Astrocyte of the cerebellum (primary cell): Measurements from ENCODE around the gene BAD.
"Not testable (repeated sequence)": the region's sequence is repeated elsewhere in the genome, so short reads cannot be mapped to it uniquely, and the experiment has no call there.

Experiments used
- DNase-seq: peaks from one replicate; pipeline ENCODE4 v3.0.0-alpha.2; 2011; ENCODE audit warnings: low read depth
- H3K4me3 ChIP-seq: 2 replicates; pipeline ENCODE4 v1.5.1; 2011; ENCODE audit warnings: mild to moderate bottlenecking, low read depth, low read length, moderate library complexity
- in situ Hi-C: cut with HindIII; loops from 2 replicates; pipeline ENCODE4 v1.10.0; 2017; ENCODE audit warnings: low sequenced_read_pairs
- TF ChIP-seq, protein P1 (sequence below): IDR thresholded peaks from 2 replicates; pipeline ENCODE4 v1.5.1; 2012; ENCODE audit warnings: low read length, low read depth, moderate library complexity, mild to moderate bottlenecking; ENCODE audit errors: missing control alignments

BAD gene

DNA sequence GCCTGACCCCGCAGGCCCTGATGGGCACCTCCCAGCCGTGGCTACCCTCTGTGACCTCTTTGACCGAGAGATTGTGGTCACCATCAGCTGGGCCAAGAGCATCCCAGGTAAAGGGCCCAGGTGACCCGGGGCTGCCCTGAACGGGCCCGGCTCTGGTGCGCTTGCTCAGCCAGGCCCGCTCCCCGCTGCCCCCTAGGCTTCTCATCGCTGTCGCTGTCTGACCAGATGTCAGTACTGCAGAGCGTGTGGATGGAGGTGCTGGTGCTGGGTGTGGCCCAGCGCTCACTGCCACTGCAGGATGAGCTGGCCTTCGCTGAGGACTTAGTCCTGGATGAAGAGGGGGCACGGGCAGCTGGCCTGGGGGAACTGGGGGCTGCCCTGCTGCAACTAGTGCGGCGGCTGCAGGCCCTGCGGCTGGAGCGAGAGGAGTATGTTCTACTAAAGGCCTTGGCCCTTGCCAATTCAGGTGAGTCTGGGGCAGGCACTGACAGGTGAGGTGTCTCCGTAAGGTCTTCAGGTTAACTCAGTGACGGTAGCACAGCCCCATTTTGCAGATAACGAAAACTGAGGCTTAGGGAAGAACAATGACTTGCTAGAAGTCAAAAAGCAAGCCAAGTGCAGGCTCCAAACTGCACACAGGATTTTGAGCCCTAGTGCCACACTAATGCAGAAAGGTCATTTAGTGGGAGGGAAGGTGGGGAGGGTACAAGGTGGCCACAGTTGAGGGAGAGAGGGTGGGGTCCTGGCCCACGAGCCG is 30.5 kb upstream of the BAD start:
- H3K4me3 ChIP-seq, result no peak overlapping the region
- in situ Hi-C loops, result no loop called here

DNA sequence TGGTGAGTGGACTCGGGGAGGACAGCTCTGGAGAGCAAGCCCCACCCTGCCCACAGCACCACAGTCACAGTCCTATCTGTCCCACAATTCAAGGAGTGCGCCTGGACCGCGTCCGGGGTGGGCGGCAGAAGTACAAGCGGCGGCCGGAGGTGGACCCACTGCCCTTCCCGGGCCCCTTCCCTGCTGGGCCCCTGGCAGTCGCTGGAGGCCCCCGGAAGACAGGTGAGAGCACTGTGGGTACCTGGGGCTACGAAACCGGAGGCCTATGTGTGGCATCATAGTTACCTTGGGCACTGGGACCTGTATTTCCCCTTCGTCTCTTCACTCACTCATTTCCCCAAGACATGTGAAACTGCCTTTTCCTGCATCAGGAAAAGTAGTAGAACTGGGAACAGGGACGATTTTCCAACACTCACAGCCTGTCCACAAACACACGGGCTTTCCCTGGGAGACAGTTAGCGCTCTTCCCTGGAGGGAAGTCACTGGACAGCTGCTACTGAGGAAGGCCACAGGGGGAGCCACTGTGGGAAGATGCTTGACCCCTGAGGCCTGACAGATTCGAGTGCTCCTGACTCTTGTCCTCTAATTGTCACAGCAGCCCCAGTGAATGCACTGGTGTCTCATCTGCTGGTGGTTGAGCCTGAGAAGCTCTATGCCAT is 29.8 kb upstream of the BAD start:
- in situ Hi-C loops, result no loop called here
- H3K4me3 ChIP-seq, result no peak overlapping the region
- TF ChIP-seq, protein P1, sequence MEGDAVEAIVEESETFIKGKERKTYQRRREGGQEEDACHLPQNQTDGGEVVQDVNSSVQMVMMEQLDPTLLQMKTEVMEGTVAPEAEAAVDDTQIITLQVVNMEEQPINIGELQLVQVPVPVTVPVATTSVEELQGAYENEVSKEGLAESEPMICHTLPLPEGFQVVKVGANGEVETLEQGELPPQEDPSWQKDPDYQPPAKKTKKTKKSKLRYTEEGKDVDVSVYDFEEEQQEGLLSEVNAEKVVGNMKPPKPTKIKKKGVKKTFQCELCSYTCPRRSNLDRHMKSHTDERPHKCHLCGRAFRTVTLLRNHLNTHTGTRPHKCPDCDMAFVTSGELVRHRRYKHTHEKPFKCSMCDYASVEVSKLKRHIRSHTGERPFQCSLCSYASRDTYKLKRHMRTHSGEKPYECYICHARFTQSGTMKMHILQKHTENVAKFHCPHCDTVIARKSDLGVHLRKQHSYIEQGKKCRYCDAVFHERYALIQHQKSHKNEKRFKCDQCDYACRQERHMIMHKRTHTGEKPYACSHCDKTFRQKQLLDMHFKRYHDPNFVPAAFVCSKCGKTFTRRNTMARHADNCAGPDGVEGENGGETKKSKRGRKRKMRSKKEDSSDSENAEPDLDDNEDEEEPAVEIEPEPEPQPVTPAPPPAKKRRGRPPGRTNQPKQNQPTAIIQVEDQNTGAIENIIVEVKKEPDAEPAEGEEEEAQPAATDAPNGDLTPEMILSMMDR, result peak; percentile 19
- DNase-seq, result no peak

More for the DNA sequence above, 30.5 kb upstream of the BAD start:
- no peak for DNase-seq
- TF ChIP-seq, protein P1, result no peak

DNA sequence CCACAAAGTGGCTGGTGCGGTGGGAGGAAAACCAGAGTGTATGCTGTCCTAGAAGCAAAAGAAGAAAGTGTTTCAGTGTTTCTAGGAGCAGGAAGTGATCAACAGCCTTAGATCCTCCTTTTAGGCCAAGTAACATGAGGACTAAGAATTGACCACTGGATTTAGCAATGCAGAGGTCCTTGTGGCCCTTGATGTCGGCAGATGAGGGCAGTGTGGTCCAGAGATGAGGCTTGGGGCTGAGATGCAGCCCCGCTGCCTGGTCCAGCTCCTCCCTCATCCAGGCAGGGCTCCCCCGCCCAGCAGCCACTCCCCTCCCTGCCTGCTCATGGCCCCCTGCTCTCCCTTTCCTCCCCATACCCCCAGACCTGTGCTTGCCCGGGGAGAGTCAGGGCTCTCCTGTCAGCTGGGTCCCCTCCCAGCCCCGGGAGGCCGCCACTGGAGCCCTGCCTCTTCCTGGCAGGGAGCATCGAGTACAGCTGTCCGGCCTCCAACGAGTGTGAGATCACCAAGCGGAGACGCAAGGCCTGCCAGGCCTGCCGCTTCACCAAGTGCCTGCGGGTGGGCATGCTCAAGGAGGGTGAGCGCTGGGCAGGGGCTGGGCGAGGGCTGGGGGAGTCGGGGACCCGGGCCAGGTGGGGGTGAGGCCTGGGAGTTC is 29.2 kb upstream of the BAD start:
- H3K4me3 ChIP-seq, result no peak overlapping the region
- in situ Hi-C loops, result no loop called here
- no peak for DNase-seq
- TF ChIP-seq, protein P1, result no peak

DNA sequence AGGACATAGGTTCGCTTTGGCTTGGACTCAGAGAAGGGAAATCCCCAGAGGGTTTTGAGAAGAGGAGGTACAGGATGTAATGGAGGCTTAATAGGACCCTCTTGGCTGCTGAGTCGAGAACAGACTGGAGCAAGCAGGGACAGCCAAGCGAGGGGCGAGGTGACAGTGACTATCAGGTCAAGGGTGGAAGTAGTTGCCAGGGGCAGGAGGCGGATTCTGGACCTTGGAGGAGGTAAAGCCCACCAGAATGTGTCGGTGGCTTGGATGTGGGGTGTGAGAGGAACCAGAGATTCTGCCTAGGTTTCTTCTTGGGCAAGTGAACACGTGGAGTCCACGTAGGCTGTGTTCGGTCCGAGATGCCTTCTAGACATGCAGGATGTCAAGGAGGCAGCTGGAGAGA is 28.5 kb upstream of the BAD start:
- TF ChIP-seq, protein P1, result no peak
- H3K4me3 ChIP-seq, result no peak overlapping the region
- no peak for DNase-seq
- in situ Hi-C loops, result no loop called here

DNA sequence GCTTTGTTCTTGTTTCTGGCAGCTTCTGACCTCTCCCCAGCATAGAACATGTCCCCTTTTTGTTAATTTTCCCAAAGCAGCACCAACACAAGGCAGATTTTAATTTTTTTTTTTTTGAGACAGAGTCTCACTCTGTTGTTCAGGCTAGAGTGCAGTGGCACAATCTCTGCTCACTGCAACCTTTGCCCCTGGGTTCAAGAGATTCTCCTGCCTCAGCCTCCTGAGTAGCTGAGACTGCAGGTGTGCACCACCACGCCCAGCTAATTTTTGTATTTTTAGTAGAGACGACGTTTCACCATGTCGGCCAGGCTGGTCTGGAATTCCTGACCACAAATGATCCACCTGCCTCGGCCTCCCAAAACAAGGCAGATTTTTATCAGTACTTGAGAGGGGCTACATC is 23.3 kb upstream of the BAD start:
- in situ Hi-C loops, H3K4me3 ChIP-seq, DNase-seq: not testable (repeated sequence)

DNA sequence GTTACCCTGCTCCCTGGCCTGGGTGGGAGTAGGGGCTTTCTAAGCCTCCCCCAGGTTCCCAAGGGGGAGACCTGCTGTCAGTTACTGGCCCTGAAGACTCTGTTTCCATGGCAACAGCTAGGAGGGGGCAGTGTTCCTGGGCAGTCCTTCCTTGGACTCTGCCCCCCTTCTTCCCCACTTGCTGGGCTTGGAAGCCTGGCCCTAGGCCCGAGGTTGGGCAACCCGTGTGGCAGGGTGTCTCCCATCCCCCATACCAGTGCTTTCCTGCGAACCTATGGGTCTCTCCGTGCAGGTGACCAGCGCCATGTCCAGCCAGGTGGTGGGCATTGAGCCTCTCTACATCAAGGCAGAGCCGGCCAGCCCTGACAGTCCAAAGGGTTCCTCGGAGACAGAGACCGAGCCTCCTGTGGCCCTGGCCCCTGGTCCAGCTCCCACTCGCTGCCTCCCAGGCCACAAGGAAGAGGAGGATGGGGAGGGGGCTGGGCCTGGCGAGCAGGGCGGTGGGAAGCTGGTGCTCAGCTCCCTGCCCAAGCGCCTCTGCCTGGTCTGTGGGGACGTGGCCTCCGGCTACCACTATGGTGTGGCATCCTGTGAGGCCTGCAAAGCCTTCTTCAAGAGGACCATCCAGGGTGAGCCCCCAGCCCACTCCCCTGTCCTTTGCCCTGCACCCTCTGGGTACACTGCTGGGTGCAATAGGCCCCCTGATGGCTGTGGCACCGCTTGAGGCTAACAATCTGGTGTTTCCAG is 22.6 kb upstream of the BAD start:
- peak overlapping the region; percentile 58 for H3K4me3 ChIP-seq
- in situ Hi-C loops, result no loop called here
- DNase-seq, result no peak
- TF ChIP-seq, protein P1, result no peak
